ENCODE data around the gene SH2B2.

Gene SH2B2

DNA sequence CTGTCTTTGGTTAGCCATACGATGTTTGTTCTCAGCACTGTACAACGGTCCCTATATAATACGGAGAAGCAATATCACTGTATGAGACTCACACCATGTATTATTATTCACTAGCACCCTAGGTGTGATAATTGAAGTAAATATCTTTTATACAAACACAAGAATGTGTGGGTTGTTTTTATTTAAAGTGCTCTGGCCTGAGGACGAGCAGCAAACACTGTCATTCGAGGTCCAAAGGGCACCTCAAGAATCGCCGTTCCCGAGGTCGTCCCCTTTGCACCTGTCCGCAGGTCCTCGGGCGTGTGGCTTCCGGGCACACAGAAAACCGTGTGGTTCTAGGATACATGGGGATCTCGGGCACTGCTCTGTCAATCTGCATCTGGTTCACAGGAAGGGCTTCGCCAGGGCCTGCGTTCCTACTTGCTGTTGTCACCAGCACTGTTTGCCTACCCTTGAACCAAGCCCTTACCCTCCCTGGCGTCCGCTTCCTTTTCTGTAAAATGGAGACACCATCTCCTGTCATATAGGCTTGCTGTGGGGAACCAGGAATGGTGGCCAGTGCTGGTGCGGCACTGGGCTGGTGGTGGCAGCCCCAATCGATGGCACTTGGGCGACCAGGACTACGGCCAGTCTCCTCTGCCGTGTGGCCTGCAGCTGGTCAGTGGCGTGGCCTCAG lies 28.5 kb upstream of the SH2B2 start:
- H3K36me3 Mint-ChIP-seq (ENCODE audit: low read depth) = no peaks in the 10 kb centered on the region
- H3K27ac Mint-ChIP-seq = no peak overlapping the region
- H3K4me3 Mint-ChIP-seq = no peak overlapping the region
- H3K9me3 Mint-ChIP-seq = no peaks in the 10 kb centered on the region
- H3K27me3 Mint-ChIP-seq = no peaks in the 10 kb centered on the region
- no peaks in the 10 kb centered on the region for H3K4me1 Mint-ChIP-seq (ENCODE audit: low read depth)

DNA sequence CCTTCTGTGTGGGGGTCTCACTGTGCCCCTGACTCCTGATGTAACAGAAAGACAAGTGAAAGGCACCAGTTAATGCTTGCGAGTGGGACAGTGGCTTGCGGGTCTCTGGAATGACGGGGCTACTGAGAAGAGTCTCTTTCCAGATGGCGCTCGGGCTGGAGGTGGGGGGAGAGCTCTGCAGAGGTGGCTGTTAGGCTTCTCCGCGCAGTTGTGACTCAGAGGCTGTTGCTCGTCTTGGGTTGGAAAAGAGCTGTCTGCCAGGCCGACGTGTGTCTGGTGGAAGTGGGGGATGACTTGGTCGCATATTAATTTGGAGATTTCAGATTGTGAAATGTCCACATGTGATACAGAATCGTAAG lies 27.9 kb upstream of the SH2B2 start:
- Mint-ChIP-seq H3K4me1 (ENCODE audit: low read depth) (no peaks in the 10 kb centered on the region), H3K9me3 (no peaks in the 10 kb centered on the region), H3K4me3 (no peak overlapping the region), H3K27ac (no peak overlapping the region), H3K27me3 (no peaks in the 10 kb centered on the region), H3K36me3 (ENCODE audit: low read depth) (no peaks in the 10 kb centered on the region)

DNA sequence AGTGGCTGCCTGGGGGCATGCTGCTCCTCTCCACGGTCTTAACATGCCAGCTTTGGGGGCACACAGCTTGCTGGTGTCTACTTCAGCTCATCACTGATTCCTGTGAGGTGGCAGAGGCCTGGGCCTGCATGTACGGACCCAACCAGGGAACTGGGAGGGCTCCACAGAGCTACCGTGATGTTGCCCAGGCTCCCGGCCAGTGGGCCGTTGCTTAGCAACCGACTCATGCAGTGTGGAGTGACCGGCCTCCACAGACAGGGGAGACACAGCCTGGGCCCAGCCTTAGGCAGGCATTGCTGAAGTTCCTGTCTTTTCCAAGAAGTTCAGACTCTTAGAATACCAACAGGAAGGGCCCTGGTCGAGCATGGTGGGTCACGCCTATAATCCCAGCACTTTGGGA lies 25.8 kb upstream of the SH2B2 start:
- H3K27ac Mint-ChIP-seq = no peak overlapping the region
- no peaks in the 10 kb centered on the region for H3K36me3 Mint-ChIP-seq (ENCODE audit: low read depth)
- H3K27me3 Mint-ChIP-seq = no peaks in the 10 kb centered on the region
- no peaks in the 10 kb centered on the region for H3K4me1 Mint-ChIP-seq (ENCODE audit: low read depth)
- H3K4me3 Mint-ChIP-seq = no peak overlapping the region
- no peaks in the 10 kb centered on the region for H3K9me3 Mint-ChIP-seq

DNA sequence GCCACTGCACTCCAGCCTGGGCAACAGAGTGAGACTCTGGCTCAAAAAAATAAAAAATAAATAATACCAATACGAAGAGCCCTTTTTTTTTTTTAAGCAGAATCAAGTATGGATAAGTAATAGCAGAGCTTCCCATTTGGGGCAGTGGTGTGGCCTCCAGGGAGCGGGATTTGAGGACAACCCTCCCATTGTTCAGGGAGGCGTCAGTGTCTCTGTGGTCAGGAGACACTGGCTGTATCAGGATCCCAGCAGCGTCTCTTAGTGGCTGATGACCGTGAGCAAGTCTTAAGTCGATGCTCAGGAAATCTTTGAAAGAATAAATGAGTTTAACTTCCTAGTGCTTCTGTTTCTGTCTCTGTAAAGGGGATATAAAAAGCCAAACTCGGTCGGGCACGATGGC lies 25.2 kb upstream of the SH2B2 start:
- Mint-ChIP-seq H3K36me3 (ENCODE audit: low read depth) (no peaks in the 10 kb centered on the region), H3K27me3 (no peaks in the 10 kb centered on the region), H3K4me3 (no peak overlapping the region), H3K4me1 (ENCODE audit: low read depth) (no peaks in the 10 kb centered on the region), H3K27ac (no peak overlapping the region), H3K9me3 (no peaks in the 10 kb centered on the region)

DNA sequence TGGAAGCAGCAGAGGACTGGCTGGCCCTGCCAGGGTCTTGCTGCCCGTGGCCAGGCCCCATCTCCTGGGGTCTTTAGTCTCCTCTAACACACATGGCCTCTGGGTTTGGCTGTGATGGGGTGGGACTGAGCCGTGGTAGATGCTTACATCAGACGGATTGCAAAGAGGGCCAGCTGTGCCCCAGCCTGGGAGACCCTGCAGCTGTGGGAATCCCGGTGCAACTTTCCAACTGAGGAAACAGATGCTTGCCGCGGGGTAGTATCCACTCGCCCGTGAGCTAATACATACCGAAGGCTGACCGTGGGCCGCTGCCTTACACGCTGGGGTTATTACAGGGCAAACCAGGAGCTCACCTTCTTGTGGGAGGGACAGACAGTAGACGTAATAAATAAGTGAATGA lies 24.1 kb upstream of the SH2B2 start:
- Mint-ChIP-seq H3K9me3 (no peaks in the 10 kb centered on the region), H3K27ac (no peak overlapping the region), H3K36me3 (ENCODE audit: low read depth) (no peaks in the 10 kb centered on the region), H3K27me3 (no peaks in the 10 kb centered on the region), H3K4me3 (no peak overlapping the region), H3K4me1 (ENCODE audit: low read depth) (no peaks in the 10 kb centered on the region)

DNA sequence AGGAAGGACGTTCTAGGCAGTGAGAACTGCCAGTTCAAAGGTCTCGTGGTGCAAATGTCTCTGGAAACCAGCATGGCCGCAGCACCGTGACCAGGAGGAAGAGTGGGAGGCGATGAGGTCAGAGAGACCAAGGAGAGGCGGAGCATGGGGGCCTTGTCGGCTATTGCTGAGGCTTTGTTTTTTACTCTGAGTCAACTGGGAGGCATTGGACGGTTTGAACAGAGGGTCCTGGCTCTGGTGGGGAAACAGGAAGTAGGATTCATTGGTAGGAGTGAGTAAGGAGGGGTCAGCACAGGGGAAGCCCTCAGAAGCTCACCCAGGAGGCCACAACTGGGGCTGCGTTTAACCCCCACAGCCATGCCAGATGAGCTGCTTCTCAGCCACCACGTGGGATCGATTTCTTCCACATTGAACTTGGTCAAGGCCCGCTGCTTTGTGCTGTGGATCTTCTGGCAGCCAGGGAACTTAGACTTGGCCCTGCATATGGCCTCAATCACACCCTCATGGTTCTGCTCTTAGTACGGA lies 22.2 kb upstream of the SH2B2 start:
- no peak overlapping the region for H3K4me3 Mint-ChIP-seq
- no peaks in the 10 kb centered on the region for H3K36me3 Mint-ChIP-seq (ENCODE audit: low read depth)
- no peaks in the 10 kb centered on the region for H3K9me3 Mint-ChIP-seq
- H3K27ac Mint-ChIP-seq = no peak overlapping the region
- H3K4me1 Mint-ChIP-seq (ENCODE audit: low read depth) = no peaks in the 10 kb centered on the region
- no peaks in the 10 kb centered on the region for H3K27me3 Mint-ChIP-seq

DNA sequence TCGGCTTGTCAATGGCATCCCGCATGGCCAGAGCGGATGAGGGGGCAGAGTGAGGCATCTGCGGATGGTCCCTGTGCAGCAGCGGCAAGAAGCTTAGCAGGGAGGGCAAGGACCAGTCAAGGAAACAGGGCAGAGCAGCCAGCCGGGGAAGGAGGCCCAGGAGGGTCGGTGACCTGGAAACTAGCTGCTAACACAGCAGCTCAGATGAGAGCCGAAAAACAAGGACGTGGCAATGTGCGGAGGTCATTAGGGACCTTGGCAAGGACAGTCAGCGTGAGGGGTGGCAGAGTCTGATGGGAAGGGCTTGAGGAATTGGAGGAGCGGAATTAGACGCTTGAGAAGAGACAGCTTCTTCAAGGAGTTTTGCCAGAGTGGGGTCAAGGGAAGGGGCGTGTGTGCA lies 20.1 kb upstream of the SH2B2 start:
- Mint-ChIP-seq H3K27ac (no peak overlapping the region), H3K4me1 (ENCODE audit: low read depth) (no peaks in the 10 kb centered on the region), H3K36me3 (ENCODE audit: low read depth) (no peaks in the 10 kb centered on the region), H3K4me3 (no peak overlapping the region), H3K9me3 (no peaks in the 10 kb centered on the region), H3K27me3 (no peaks in the 10 kb centered on the region)

DNA sequence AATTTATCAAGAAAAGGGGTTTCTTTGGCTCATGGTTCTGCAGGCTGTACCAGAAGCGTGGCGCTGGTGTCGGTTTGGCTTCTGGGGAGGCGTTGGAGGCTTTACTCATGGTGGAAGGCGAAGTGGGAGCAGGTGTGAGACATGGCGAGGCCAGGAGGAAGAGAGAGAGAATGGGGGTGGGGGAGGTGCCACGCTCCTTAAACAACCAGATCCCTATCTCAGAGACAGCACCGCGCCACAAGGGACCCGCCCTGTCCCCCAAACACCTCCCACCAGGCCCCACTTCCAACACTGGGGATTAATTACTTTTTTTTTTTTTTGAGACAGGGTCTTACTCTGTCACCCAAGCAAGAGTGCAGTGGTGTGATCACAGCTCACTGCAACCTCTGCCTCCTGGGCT lies 18.0 kb upstream of the SH2B2 start:
- Mint-ChIP-seq H3K36me3 (ENCODE audit: low read depth) (no peaks in the 10 kb centered on the region), H3K27me3 (no peaks in the 10 kb centered on the region), H3K27ac (no peak overlapping the region), H3K4me3 (no peak overlapping the region), H3K4me1 (ENCODE audit: low read depth) (no peaks in the 10 kb centered on the region), H3K9me3 (no peaks in the 10 kb centered on the region)

DNA sequence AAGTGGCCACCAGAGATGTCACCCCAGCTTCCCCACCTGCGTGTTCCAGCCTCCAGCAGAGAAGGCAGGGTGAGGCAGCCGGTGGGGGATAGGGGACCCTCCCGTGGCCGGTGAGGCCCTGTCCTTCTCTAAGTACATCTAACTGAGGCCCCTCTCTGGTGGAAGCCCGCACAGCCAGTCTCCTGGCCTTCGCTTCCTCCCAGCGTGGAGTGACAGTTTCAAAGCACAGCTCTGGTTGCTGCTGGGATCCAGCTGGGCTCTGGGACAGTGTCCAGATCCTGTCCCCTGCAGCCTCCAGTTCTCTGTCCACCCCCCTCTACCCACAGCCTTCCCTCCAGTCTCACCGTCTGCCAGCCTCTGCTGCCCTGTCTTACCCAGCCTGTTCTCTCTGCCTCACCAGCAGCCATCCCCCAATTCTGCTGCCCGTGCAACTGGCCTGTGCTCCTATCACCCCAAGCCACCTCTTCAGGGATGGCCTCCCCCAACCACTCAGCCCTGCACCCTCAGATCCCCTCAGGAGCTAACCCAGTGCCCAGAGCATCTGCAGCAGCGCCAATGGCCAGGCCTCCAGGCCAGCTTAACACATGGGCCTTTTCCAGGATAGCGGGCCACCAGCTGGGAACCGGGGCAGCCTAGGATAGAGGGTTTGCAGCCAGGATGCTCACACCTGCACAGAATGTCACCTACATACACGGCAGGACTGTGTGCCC lies 16.3 kb upstream of the SH2B2 start:
- Mint-ChIP-seq H3K4me1 (ENCODE audit: low read depth) (no peaks in the 10 kb centered on the region), H3K27ac (no peak overlapping the region), H3K9me3 (no peaks in the 10 kb centered on the region), H3K4me3 (no peak overlapping the region), H3K27me3 (no peaks in the 10 kb centered on the region), H3K36me3 (ENCODE audit: low read depth) (no peaks in the 10 kb centered on the region)

DNA sequence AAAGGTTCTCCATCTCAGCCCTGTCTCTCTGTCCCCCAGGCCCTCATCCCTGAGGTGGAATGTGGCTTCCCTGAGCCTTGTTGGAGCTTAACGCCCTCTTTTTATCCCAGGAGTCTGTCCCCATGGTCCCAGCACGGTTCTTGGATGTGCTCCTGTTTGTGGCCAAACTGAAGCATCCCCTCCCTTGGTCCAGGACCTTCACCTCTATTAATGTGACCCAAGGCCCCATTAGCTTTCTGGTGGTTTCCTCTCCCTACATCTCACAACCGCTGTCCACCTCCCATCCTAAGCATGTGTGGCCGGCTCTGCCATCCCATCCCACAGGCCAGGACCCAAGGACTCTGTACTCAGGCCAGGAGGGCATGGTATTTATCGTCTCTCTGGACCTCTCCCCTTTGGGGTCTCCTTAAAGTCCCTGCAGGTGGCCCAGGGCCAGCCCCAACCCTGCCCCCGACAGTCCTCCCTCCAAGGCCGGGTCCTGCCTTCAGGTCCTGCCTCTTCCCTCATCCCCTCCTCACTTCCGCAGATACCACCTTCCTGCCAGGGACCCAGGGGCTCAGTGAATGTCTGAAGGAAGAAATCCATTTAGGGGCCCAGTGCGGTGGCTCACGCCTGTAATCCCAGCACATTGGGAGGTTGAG lies 15.4 kb upstream of the SH2B2 start:
- no peak overlapping the region for H3K4me3 Mint-ChIP-seq
- no peaks in the 10 kb centered on the region for H3K9me3 Mint-ChIP-seq
- no peak overlapping the region for H3K27ac Mint-ChIP-seq

DNA sequence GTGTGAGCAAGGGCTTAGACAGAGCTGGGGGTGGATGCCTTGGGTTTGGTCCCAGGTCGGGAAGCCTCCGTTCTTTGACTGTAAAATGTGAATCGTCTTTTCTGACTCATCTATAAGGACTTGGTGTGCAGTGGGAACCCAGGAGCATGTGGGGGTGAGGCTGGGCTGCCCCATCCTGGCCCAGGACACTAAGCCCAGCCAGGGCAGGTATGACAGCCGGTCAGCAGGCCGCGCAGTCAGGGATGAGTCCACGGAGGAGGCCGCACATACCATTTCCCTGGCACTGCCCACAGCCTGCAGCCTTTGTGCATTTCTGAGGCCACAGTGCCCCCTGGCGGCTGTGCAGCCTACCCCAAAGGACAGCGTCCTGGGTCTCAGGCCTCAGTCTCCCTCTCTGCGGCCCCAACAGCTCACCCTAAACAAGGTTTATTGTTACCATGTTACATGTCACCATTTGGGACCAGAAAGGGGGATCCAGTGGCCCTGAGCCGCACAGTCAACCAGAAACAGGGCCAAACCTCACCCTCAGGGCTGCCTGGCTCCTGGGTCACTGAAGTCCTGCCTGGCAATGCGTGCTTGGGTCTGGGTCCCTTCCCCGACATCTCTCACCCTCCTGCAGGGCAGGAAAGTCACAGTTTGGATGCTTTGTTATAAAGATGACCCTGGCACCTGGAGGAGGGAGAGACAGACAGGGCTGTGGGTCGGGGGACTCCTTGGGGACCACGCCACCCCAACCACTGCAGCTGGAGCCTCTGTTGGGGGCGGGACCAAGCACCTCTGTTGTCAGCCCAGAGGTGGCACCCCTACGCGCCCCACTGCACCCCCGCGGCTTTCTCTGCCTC lies 14.4 kb upstream of the SH2B2 start:
- H3K4me1 Mint-ChIP-seq (ENCODE audit: low read depth) = no peaks in the 10 kb centered on the region

More for the DNA sequence above, 15.4 kb upstream of the SH2B2 start:
- H3K27me3 Mint-ChIP-seq = no peaks in the 10 kb centered on the region
- H3K4me1 Mint-ChIP-seq (ENCODE audit: low read depth) = no peaks in the 10 kb centered on the region
- H3K36me3 Mint-ChIP-seq (ENCODE audit: low read depth) = no peaks in the 10 kb centered on the region

DNA sequence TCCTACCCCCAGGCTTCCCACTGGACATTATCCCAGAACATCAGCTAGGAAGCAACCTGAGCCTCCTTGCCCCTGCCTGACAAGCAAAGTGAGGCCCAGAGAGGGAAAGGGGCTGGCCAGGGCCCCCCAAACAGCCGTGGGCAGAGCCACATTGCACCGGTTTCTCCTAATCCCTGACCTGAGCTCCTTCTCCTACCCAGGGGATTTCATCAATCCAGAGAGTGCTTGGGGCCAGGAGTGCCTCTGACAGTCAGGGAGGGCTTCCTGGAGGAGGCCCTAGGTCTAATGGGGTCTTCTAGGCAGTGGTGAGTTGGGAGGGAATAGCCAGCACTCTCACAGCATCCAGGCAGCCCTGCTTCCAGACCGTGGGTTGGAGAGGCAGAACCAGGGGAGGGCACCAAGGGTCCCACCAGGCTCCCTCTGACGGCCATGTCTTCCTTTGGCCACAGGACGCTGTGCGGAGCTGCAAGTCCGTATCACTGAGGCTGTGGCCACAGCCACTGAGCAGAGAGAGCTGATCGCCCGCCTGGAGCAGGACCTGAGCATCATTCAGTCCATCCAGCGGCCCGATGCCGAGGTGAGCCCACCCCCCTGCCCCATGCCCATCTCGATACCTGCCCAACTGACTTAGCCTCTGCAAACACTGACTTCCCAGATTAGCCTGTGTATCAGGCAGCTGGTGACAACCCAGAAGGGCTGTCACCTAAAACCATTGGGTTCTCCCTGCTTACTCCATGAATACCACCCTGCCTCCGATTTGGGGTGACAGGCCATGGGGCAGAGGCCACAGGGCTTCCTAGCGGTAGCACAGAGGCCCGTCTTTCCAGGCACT lies 13.5 kb upstream of the SH2B2 start:
- Mint-ChIP-seq H3K27ac (no peak overlapping the region), H3K4me1 (ENCODE audit: low read depth) (no peaks in the 10 kb centered on the region), H3K4me3 (no peak overlapping the region), H3K27me3 (no peaks in the 10 kb centered on the region), H3K9me3 (no peaks in the 10 kb centered on the region), H3K36me3 (ENCODE audit: low read depth) (no peaks in the 10 kb centered on the region)

More for the DNA sequence above, 14.4 kb upstream of the SH2B2 start:
- H3K27ac Mint-ChIP-seq = no peak overlapping the region
- no peaks in the 10 kb centered on the region for H3K9me3 Mint-ChIP-seq
- H3K36me3 Mint-ChIP-seq (ENCODE audit: low read depth) = no peaks in the 10 kb centered on the region
- no peak overlapping the region for H3K4me3 Mint-ChIP-seq
- no peaks in the 10 kb centered on the region for H3K27me3 Mint-ChIP-seq

DNA sequence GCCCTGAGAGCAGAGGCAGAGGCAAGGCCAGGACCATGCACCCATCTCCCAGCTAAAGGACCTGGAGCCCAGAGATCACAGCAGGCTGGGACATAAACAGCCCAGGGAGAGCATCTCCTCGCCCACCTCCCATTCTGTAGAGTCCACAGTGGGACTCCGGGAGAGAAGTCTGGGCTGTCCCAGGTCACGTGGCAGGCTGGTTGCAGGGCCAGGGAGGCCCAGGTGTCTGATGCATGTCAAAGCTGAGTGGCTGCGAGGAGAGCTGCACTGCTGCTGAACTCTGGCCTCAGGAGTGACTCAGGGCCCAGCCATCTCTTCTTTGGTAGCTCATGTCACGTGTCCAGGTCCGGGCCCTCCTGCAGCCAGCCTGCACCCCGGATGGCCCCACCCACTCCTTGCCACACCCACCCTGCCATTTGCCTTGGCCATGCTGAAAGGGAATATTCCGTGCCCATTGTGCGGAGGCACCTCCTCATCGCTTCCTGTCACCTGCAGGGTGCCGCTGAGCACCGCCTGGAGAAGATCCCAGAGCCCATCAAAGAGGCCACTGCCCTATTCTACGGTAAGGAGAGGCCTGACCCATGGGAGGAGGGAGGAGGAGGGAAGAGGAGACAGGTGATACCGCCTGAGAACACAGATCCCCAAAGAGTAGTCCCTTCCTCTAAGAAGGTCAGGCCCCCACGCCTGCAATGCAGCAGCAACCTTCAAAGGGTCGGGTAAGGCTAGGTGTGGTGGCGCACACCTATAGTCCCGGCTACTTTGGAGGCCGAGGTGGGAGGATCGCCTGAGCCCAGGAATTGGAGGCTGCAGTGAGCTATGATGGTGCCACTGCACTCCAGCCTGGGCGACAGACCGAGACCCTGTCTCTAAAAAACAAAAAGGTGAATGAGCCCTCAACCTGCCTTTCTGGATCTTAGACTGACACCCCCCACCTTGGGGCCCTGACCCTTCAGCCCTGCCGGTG lies 12.6 kb upstream of the SH2B2 start:
- no peaks in the 10 kb centered on the region for H3K36me3 Mint-ChIP-seq (ENCODE audit: low read depth)
- no peaks in the 10 kb centered on the region for H3K9me3 Mint-ChIP-seq
- no peaks in the 10 kb centered on the region for H3K27me3 Mint-ChIP-seq
- H3K27ac Mint-ChIP-seq = no peak overlapping the region
- H3K4me3 Mint-ChIP-seq = no peak overlapping the region
- H3K4me1 Mint-ChIP-seq (ENCODE audit: low read depth) = no peaks in the 10 kb centered on the region
